ENCODE data around the gene BRD1. TPM values are rescaled to one million over a fixed set of nuclear protein-coding genes. Genes with fewer than 3 reads are reported as not detected.

BRD1 gene
- total and polyA plus RNA-seq, 2 experiments from 2014 or later, result 25.0 to 25.9 TPM

DNA sequence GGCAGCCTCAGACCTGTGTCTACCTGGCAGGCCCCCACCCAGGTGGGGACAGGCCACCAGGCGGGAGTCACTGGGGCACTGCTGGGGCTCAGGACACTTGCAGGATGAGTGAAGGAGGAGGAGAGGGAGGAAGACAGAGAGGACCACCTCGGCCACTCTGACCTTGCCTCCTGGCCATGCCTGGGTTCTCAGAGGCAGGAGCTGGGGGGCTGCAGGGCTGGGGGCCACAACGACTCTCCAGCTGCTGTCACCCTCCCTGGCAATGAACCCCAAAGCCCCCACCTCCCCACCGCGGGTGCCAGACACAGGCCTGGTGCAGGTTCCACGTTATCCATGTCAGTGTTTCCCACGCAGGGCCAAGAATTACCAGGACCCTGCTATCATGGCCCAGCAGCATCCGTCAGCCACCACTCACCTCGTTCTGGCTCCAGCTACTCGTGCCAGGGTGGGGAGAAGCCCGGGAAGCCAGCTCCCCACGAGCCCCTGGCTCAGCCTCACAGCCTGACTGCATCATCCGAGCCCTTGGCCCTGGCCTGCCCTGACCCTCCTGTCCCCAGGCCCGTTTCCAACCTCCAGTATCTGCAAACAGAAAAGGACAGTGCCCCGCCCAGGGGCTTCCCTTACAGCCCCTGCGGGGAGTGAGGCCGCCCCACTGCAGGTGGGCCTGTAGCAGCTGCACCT is 62.4 kb downstream of the BRD1 start:
- Histone ChIP-seq H3K4me1 (ENCODE audit: insufficient read depth) (no peaks in the 10 kb centered on the region), H3K9me3 (ENCODE audit: low read depth) (peaks cover 5% of the 10 kb centered on the region), H2AFZ (no peak overlapping the region), H3K9me2 (replicated peaks; ENCODE audit: insufficient read depth) (no peaks in the 10 kb centered on the region), H3K36me3 (replicated peaks; ENCODE audit: insufficient read depth, low read depth) (no peaks in the 10 kb centered on the region), H3K27ac (no peak overlapping the region), H3K27me3 (no peaks in the 10 kb centered on the region), H3K4me2 (no peak overlapping the region), H4K20me1 (ENCODE audit: insufficient read depth, poor library complexity, severe bottlenecking) (no peaks in the 10 kb centered on the region), H3K4me3 (no peak overlapping the region), H3K79me2 (no peaks in the 10 kb centered on the region)
- no peak for DNase-seq (ENCODE audit: low spot score)
- 92% methylated on average over 17 of the region's 17 CpGs for WGBS (ENCODE audit: low lambda C conversion rate, missing lambda C conversion rate)
- TF ChIP-seq, protein P1, sequence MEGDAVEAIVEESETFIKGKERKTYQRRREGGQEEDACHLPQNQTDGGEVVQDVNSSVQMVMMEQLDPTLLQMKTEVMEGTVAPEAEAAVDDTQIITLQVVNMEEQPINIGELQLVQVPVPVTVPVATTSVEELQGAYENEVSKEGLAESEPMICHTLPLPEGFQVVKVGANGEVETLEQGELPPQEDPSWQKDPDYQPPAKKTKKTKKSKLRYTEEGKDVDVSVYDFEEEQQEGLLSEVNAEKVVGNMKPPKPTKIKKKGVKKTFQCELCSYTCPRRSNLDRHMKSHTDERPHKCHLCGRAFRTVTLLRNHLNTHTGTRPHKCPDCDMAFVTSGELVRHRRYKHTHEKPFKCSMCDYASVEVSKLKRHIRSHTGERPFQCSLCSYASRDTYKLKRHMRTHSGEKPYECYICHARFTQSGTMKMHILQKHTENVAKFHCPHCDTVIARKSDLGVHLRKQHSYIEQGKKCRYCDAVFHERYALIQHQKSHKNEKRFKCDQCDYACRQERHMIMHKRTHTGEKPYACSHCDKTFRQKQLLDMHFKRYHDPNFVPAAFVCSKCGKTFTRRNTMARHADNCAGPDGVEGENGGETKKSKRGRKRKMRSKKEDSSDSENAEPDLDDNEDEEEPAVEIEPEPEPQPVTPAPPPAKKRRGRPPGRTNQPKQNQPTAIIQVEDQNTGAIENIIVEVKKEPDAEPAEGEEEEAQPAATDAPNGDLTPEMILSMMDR (IDR thresholded peaks at IDR 0.05; ENCODE audit: poor library complexity), result no peak
- TF ChIP-seq EZH2phosphoT487 (IDR thresholded peaks at IDR 0.05; ENCODE audit: low read depth, severe bottlenecking, unreplicated experiment) (no peak), EZH2 (IDR thresholded peaks at IDR 0.05; ENCODE audit: borderline replicate concordance) (no peak)

GRCh38 chr22:49764127-49764581 is 63.5 kb downstream of the BRD1 start:
- Histone ChIP-seq H4K20me1 (ENCODE audit: insufficient read depth, poor library complexity, severe bottlenecking) (no peaks in the 10 kb centered on the region), H3K4me3 (no peak overlapping the region), H3K4me2 (no peak overlapping the region), H3K79me2 (no peaks in the 10 kb centered on the region), H3K36me3 (replicated peaks; ENCODE audit: insufficient read depth, low read depth) (no peaks in the 10 kb centered on the region), H3K27ac (no peak overlapping the region), H3K27me3 (no peaks in the 10 kb centered on the region), H3K9me3 (ENCODE audit: low read depth) (peaks cover 5% of the 10 kb centered on the region), H2AFZ (no peak overlapping the region), H3K9me2 (replicated peaks; ENCODE audit: insufficient read depth) (no peaks in the 10 kb centered on the region), H3K4me1 (ENCODE audit: insufficient read depth) (no peaks in the 10 kb centered on the region)
- WGBS (ENCODE audit: low lambda C conversion rate, missing lambda C conversion rate), result 91% methylated on average over 21 of the region's 24 CpGs
- DNase-seq (ENCODE audit: low spot score), result no peak
- TF ChIP-seq, protein P1 (IDR thresholded peaks at IDR 0.05; ENCODE audit: poor library complexity), result no peak
- TF ChIP-seq EZH2phosphoT487 (IDR thresholded peaks at IDR 0.05; ENCODE audit: low read depth, severe bottlenecking, unreplicated experiment), result no peak
- no peak for TF ChIP-seq EZH2 (IDR thresholded peaks at IDR 0.05; ENCODE audit: borderline replicate concordance)

- Histone ChIP-seq H3K36me3 (replicated peaks; ENCODE audit: insufficient read depth, low read depth) (no peaks in the 10 kb centered on the region), H3K27ac (no peak overlapping the region), H3K9me2 (replicated peaks; ENCODE audit: insufficient read depth) (no peaks in the 10 kb centered on the region), H3K79me2 (no peaks in the 10 kb centered on the region), H3K27me3 (no peaks in the 10 kb centered on the region), H3K4me3 (no peak overlapping the region), H3K9me3 (ENCODE audit: low read depth) (peaks cover 5% of the 10 kb centered on the region), H3K4me1 (ENCODE audit: insufficient read depth) (no peaks in the 10 kb centered on the region), H2AFZ (no peak overlapping the region), H3K4me2 (no peak overlapping the region), H4K20me1 (ENCODE audit: insufficient read depth, poor library complexity, severe bottlenecking) (no peaks in the 10 kb centered on the region)
- 94% methylated on average over 13 of the region's 13 CpGs for WGBS (ENCODE audit: low lambda C conversion rate, missing lambda C conversion rate)
- TF ChIP-seq EZH2 (IDR thresholded peaks at IDR 0.05; ENCODE audit: borderline replicate concordance), result no peak
- no peak for TF ChIP-seq EZH2phosphoT487 (IDR thresholded peaks at IDR 0.05; ENCODE audit: low read depth, severe bottlenecking, unreplicated experiment)
- TF ChIP-seq, protein P1 (IDR thresholded peaks at IDR 0.05; ENCODE audit: poor library complexity), result no peak
- no peak for DNase-seq (ENCODE audit: low spot score)
These were observed 64.0 kb downstream of the BRD1 start for GRCh38 chr22:49763696-49764095.
